ENCODE results near the gene RIMS4.

DNA sequence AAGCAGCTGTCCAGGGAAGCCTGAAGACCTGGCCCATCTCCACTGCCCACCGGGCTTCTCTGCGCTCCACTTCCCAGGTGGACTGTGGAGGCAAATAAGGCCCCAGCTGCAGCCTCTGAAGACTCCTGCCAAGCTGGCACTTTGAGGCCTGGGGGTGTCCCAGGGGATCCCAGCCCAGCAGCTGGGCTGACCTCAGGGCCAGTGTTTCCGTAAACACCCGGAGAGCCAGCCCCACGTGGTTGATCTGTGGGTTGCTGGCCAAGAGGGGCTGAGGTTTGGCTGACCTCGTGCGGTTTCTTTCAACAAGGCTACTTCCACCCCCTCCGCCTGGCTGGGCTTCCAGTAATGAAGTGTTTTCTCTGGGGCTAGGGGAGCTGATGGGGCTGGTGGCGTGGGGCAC, 107.6 kb downstream of the RIMS4 start:
- TF ChIP-seq EZH2 (optimal IDR thresholded peaks at IDR 0.05; ENCODE audit: low read depth, low read length), result no peak
- TF ChIP-seq, protein P1, sequence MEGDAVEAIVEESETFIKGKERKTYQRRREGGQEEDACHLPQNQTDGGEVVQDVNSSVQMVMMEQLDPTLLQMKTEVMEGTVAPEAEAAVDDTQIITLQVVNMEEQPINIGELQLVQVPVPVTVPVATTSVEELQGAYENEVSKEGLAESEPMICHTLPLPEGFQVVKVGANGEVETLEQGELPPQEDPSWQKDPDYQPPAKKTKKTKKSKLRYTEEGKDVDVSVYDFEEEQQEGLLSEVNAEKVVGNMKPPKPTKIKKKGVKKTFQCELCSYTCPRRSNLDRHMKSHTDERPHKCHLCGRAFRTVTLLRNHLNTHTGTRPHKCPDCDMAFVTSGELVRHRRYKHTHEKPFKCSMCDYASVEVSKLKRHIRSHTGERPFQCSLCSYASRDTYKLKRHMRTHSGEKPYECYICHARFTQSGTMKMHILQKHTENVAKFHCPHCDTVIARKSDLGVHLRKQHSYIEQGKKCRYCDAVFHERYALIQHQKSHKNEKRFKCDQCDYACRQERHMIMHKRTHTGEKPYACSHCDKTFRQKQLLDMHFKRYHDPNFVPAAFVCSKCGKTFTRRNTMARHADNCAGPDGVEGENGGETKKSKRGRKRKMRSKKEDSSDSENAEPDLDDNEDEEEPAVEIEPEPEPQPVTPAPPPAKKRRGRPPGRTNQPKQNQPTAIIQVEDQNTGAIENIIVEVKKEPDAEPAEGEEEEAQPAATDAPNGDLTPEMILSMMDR (IDR thresholded peaks at IDR 0.05; ENCODE audit: low read length), result no peak

Measured in MM.1S (cell line).